ENCODE measurements around the gene HELZ.
"Not testable (repeated sequence)": the region's sequence is repeated elsewhere in the genome, so short reads cannot be mapped to it uniquely, and the experiment has no call there.

HELZ gene

GRCh38 chr17:67224736-67225135, 20.3 kb downstream of the HELZ start:
- no peak for DNase-seq

DNA sequence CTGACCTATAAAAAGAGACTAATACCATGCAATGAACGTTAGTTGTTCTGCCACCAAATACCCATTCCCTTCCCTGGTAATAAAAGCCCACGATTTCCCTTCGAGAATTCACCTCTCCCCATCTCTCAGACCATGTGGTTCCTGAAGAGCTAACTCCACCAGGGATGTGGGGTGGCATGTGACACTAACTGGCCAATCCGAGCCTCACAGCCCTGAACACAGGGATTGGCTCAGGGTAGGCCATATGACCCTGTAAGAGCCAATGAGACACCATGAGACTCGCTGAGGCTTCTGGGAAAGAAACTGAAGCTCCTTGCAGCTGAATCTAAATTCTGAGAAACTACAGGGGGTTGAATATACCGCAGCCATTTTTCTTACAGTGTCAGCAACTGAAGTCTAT, 21.1 kb downstream of the HELZ start:
- DNase-seq = no peak

- peak in 1 of 2 experiments; percentile 20 for DNase-seq
Observed at GRCh38 chr17:67221062-67221998, 23.7 kb downstream of the HELZ start.

DNA sequence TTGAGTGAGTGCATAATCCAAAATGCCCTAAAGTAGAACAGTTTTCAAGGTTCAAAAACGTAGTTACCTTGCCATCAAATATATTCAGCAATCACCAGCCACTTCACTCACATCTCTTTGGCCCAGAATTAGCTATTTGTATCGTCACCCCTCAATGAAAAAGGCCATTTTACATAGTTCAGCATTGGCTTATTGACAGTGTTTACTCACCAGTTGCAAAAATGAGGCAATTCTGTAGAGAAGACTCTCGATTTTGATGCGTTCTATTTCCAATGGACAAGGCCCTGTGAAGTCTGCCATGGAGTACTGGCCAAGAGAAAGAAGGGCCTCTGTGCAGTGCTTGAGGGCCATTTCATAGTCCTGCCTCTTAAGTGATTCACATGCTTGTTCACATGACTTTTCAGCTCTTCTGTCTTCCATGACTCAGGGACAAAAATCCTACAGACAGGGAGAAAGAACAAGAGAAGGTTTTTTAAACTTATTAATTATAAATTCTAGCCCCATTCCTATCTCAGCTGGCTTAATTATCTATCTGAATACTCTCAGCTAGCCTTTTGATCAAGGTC, 26.5 kb downstream of the HELZ start:
- no peak for DNase-seq

DNA sequence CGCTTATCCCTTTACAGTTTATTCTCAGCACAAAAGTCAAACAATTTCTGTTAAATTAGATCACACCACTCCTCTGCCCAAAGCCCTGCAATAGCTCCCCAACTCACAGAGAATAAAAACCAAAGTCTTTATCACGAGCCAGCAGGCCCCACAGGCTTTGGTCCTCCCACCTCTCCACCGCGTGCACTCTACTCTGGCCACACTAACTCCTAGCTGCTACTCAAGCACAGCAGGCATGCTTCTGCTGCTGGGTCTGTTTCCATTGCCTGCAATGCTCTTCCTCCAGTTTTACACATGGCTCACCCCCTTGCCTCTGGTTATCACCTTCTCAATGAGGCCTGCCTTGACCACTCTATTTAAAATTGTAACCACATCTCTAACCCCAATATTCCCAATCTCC, 27.6 kb downstream of the HELZ start:
- no peak for DNase-seq

DNA sequence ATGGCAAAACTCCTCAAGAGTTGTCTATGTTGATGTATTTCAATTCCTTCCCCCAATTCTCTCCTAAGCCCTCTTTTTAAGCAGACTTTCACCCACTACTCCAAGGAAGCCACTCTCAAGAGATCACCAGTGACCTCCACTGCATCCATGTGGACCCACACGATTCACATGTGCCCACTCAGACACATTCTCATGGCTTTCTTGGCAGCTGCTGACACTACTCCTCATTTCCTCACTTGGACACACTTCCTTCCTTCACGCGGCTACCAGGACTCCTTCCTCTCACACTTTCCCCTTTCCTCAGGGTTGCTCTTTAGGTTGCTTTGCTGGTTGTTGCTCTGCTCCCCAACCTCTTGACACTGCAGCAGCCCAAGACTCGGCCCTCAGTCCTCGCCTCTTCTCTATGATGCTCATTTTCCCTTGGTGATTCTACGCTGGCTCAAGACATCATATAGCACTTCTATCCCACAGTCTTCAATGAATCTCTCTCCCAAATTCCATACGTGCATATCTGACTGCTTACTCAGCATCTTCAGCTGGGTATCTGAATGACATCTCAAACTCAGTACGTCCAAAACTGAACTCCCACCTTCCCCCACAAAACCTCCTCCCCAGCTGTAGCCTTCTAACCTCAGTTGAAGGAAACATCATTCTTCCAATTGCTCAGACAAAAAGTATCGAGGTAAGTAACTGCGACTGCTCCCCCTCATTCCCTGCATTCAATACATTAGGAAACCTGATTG, 28.2 kb downstream of the HELZ start:
- no peak for DNase-seq

- DNase-seq = no peak
Observed at GRCh38 chr17:67215991-67216421, 29.0 kb downstream of the HELZ start.

- DNase-seq = no peak
Observed at GRCh38 chr17:67212714-67213417, 32.1 kb downstream of the HELZ start.

GRCh38 chr17:67212231-67212630, 32.8 kb downstream of the HELZ start:
- no peak for DNase-seq

GRCh38 chr17:67211742-67212141, 33.3 kb downstream of the HELZ start:
- DNase-seq = no peak

GRCh38 chr17:67210915-67211314, 34.1 kb downstream of the HELZ start:
- DNase-seq = no peak

DNA sequence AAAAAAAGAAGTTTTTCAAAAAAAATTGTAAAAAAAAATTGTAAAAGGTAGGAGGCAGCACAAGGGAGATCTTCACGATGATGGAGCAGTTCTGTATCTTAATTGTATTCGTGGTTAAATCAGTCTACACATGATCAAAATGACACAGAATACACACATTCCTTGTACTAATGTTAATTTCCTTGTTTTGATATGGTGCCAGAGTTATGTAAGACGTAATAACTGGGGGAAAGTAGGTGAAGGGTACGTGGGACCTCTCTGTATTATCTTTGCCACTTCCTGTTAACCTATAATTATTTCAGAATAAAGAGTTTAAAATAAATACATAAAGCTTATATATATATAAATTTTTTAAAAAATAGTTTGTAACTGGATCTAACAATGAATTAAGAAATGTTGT, 36.8 kb downstream of the HELZ start:
- DNase-seq = no peak

GRCh38 chr17:67203818-67204217, 41.2 kb downstream of the HELZ start:
- DNase-seq = no peak

- DNase-seq = no peak
Observed at GRCh38 chr17:67202503-67202902, 42.5 kb downstream of the HELZ start.

- no peak for DNase-seq
Observed at GRCh38 chr17:67200727-67201301, 44.2 kb downstream of the HELZ start.

DNA sequence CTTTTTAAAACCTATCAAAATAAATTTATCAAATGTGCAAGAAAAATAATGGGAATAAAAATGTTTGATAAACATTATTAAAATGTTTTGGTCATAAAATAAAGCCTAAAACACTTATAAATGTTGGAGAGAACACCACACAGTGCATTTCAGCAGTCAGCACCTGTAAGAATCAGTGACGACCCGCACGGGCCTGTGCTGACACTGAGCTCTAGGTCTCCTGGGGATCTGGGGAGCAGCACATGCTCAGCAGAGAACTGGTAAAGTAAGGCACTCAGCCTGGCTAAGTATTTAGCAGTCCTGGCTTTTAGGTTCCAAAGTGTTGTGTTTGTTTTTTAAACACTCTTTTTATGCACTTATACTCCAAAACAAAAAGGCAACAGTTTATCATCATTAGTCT, 46.9 kb downstream of the HELZ start:
- no peak for DNase-seq

- not testable (repeated sequence) for DNase-seq
Observed at GRCh38 chr17:67197023-67197422, 48.0 kb downstream of the HELZ start.

DNA sequence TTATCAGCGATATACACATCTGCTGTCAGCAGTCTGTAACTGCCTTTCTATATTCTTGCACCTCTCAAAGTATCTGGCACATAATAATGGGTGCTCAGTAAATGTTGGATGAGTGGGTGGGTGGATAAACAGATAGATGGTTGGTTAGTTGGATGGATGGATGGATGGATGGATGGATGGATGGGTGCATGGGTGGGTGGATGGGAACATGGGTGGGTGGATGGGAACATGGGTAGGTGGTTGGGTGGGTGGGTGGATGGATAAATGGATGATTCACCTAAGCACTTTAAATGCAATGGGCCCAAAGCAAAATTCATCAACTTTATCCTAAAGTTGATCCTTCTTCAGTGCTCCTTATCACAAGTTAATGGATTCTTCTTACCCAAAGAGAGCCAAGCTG, 48.6 kb downstream of the HELZ start:
- DNase-seq = no peak

DNA sequence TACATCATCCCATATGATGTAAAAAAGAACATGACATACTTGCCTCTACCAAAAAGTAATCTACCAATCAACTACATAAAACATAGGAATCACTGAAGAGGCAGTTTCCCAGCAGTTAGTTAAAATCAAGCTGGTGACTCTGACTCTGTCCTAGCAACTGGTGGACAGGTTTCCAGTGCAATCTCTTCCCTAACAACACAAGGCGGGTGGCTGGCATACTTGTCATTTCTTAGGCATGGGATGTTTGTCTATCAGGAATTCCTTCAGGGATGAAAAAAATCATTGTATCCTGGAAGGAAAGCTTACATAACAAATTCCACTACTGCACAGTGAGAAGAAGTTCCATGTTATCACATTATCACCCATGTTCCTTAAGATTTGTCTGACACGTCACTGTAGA, 50.9 kb downstream of the HELZ start:
- DNase-seq = no peak

- DNase-seq = no peak
Observed at GRCh38 chr17:67187927-67188326, 57.1 kb downstream of the HELZ start.

DNA sequence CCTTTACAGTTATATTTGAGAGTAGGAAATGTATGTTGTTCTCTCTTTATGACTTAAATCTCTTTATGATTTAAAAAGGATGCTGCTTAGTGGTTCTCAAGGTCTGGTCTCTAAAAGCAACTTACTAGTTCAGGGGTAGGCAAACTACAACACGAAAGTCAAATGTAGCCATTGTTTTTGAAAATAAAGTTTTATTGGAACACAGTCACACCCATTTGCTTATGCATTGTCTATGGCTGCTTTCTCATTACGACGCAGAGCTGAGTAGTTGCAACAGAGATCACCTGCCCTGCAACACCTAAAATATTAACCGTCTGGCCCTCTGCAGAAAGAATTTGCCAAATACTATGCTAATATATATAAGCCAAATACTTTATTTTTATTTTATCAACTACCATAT, 58.2 kb downstream of the HELZ start:
- DNase-seq = no peak

DNA sequence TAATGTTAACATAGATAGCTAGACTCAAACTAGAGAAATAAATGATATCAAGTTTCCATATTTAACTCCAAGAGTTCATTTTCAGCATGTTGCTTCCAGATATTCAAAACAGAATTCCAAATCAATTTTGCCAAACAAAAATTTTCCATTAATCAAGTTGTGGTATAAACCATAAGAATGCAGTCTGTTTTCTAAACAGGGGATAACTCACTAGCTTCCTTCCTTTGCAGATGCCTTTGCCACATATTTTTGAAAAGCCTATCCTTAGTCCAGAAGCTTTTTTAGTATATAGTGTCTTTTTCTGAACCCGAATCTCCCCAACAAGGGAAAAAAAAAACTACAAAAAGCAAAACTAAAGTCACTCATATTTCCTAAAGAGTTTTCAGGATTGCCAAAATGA, 61.5 kb downstream of the HELZ start:
- no peak for DNase-seq

DNA sequence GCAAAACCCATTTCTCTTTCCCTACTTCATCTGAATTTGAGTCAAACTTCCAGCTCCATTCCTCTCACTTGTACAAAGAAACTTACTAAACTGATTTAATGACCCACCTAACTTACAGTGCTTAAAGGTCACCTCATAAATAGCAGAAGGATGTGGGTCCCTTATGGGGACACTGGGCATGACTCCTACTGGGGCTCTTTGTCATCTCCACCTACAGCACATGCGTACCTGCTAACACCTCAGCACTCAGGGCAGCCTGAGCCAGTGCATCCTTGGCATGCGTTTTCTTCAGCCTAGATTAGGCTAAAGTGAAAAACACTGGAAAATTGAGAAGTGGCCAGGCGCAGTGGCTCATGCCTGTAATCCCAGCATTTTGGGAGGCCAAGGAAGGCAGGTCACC, 63.2 kb downstream of the HELZ start:
- DNase-seq = no peak

Data from NCI-H1930 (cell line).